ENCODE measurements around the gene TES.

DNA sequence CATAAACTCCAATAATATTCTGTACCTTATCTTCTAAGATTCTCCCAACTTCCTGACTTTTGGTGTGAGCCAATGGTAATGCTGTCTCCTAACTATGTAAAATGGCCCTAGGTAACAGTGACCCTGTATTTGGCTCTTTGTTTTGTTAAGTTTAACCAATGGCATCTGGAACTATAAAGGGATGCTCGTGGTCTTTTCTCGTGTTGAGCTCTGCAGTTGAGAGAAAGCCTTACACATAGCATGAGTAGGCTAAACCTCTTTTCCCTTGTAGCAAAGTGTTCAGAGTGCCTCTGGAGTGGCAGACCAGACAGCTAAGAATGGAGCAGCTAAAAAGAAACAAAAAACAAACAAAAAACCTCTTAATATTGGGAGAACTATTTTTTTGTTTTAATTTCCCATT, 5.2 kb downstream of the TES start:
- TF ChIP-seq POLR2A (conservative IDR thresholded peaks at IDR 0.05) (no peak), BHLHE40 (IDR thresholded peaks at IDR 0.05; ENCODE audit: low read length) (no peak)

Data from K562 (cell line).